GM21576 (cell line): Measurements from ENCODE around the gene THSD7A.
A peak's percentile ranks its signal among the peaks of the same experiment; 100 is the strongest.

Source experiments
- ATAC-seq: cut with Tn5 transposase; IDR thresholded peaks from one replicate; pipeline ENCODE4 v1.9.1; 2021; ENCODE audit warnings: mild to moderate bottlenecking, moderate library complexity; ENCODE audit not compliant: unreplicated experiment

Gene THSD7A

GRCh38 chr7:11648980-11649379 is 183.0 kb downstream of the THSD7A start:
- ATAC-seq = no peak

GRCh38 chr7:11648101-11648500 is 183.9 kb downstream of the THSD7A start:
- no peak for ATAC-seq

- ATAC-seq = no peak
Observed at GRCh38 chr7:11642841-11643240, 189.2 kb downstream of the THSD7A start.

GRCh38 chr7:11642276-11642675 is 189.7 kb downstream of the THSD7A start:
- ATAC-seq = no peak

GRCh38 chr7:11638011-11638774 is 193.8 kb downstream of the THSD7A start:
- no peak for ATAC-seq

- no peak for ATAC-seq
Observed at GRCh38 chr7:11636274-11636673, 195.7 kb downstream of the THSD7A start.

GRCh38 chr7:11633310-11633709 is 198.7 kb downstream of the THSD7A start:
- ATAC-seq = no peak

GRCh38 chr7:11630355-11630754 is 201.6 kb downstream of the THSD7A start:
- ATAC-seq = no peak

- no peak for ATAC-seq
Observed at GRCh38 chr7:11625669-11626068, 206.3 kb downstream of the THSD7A start.

- no peak for ATAC-seq
Observed at GRCh38 chr7:11623093-11623678, 208.8 kb downstream of the THSD7A start.

- no peak for ATAC-seq
Observed at GRCh38 chr7:11620406-11621253, 211.4 kb downstream of the THSD7A start.

GRCh38 chr7:11616466-11616865 is 215.5 kb downstream of the THSD7A start:
- ATAC-seq = no peak

- ATAC-seq = no peak
Observed at GRCh38 chr7:11615174-11615573, 216.8 kb downstream of the THSD7A start.

GRCh38 chr7:11613292-11613930 is 218.6 kb downstream of the THSD7A start:
- ATAC-seq = peak; percentile 94

GRCh38 chr7:11612737-11613136 is 219.3 kb downstream of the THSD7A start:
- ATAC-seq = peak; percentile 40

- no peak for ATAC-seq
Observed at GRCh38 chr7:11609096-11609670, 222.8 kb downstream of the THSD7A start.

- no peak for ATAC-seq
Observed at GRCh38 chr7:11607686-11608085, 224.3 kb downstream of the THSD7A start.

GRCh38 chr7:11605749-11606148 is 226.2 kb downstream of the THSD7A start:
- no peak for ATAC-seq

GRCh38 chr7:11604505-11604904 is 227.5 kb downstream of the THSD7A start:
- ATAC-seq = no peak

- no peak for ATAC-seq
Observed at GRCh38 chr7:11601761-11602160, 230.2 kb downstream of the THSD7A start.

GRCh38 chr7:11593322-11593721 is 238.7 kb downstream of the THSD7A start:
- ATAC-seq = no peak
